Esophagus muscularis mucosa (tissue), 4 donors: ENCODE results near the gene CCNY.

Experiments used
- EP300 ChIP-seq: sonication (generic); formaldehyde crosslinking; IDR thresholded peaks from one replicate; pipeline ENCODE4 v1.6.1; 2017; ENCODE audit warnings: antibody characterized with exemption
- POLR2A ChIP-seq: fragments of 450-650 bp; IDR thresholded peaks from one replicate; pipeline ENCODE4 v1.6.1; 2017; ENCODE audit warnings: antibody characterized with exemption, moderate library complexity, mild to moderate bottlenecking, low read depth
- TF ChIP-seq, protein P1 (sequence below), 3 experiments: fragments of 200-600 bp in 2 of 3; fragments of 450-650 bp in 1 of 3; sonication (generic) in 2 of 3; IDR thresholded peaks; one replicate each; pipeline ENCODE4 v1.5.1; 2017 to 2019; ENCODE audit warnings: antibody characterized with exemption in 3 of 3, mild to moderate bottlenecking in 2 of 3, moderate library complexity in 1 of 3

DNA sequence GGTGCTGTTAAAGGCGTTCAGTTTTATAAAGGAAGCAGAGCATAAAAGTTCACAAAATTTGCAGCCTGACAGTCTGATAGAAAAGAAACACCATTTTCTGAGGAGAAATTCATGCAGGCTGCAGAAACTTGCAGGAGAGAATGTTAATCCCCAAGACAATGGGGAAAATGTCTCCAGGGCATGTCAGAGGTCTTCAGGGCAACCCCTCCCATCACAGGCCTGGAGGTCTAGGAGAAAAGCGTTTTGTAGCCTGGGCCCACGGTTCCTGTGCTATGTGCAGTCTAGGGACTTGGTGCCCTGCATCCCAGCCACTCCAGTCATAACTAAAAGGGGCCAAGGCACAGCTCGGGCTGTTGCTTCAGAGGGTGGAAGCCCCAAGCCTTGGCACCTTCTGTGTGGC lies 200.5 kb downstream of the CCNY start:
- TF ChIP-seq, protein P1, sequence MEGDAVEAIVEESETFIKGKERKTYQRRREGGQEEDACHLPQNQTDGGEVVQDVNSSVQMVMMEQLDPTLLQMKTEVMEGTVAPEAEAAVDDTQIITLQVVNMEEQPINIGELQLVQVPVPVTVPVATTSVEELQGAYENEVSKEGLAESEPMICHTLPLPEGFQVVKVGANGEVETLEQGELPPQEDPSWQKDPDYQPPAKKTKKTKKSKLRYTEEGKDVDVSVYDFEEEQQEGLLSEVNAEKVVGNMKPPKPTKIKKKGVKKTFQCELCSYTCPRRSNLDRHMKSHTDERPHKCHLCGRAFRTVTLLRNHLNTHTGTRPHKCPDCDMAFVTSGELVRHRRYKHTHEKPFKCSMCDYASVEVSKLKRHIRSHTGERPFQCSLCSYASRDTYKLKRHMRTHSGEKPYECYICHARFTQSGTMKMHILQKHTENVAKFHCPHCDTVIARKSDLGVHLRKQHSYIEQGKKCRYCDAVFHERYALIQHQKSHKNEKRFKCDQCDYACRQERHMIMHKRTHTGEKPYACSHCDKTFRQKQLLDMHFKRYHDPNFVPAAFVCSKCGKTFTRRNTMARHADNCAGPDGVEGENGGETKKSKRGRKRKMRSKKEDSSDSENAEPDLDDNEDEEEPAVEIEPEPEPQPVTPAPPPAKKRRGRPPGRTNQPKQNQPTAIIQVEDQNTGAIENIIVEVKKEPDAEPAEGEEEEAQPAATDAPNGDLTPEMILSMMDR (IDR thresholded peaks at IDR 0.05) = no peak
- TF ChIP-seq POLR2A (no peak), EP300 (no peak)
